HG03095 (cell line): ENCODE measurements around the gene NLRP4.
"Not testable (repeated sequence)": the region's sequence is repeated elsewhere in the genome, so short reads cannot be mapped to it uniquely, and the experiment has no call there.

Source experiments
- ATAC-seq: cut with Tn5 transposase; IDR thresholded peaks from one replicate; pipeline ENCODE4 v1.9.1; 2021; ENCODE audit warnings: moderate library complexity; ENCODE audit not compliant: unreplicated experiment

NLRP4 gene

DNA sequence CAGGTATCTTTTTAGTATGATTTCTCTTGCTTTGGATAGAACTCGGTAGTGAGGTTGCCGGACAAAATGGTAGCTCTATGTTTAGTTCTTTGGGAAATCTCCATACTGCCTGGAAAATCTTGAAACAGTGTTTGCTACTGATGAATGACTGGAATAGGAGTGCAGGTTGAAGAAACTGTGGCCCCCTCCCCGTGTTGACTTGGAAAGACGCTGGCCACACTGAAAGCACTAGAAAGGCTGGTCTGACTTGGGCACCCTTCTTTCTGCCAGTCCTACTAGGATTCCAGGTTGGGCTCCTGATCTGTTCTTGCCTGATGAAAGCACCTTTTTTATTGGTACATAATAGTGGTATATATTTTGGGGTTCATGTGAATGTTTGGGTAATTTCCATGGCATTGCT is 46.3 kb downstream of the NLRP4 start:
- no peak for ATAC-seq

DNA sequence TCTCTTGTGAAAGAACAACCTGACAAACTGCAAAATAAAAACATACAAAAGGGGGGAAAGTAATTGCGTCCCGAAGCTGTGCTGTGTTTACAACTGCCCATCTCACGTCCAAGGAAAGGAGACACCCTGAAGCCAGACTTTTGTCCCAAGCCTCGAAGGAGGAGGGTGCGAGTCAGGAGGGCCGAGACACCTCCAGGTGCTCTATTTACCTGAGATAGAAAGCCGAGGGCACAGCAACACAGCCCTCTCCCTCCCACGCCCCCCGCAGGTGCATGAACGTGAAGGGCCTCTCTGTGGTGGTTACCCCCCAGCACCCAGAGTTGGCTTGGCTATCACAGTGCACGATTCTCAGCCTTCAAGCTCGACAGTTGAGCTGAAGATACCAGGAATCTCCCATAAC is 62.6 kb downstream of the NLRP4 start:
- ATAC-seq, result no peak

- ATAC-seq, result no peak
Observed at GRCh38 chr19:55901369-55902079, 65.2 kb downstream of the NLRP4 start.

DNA sequence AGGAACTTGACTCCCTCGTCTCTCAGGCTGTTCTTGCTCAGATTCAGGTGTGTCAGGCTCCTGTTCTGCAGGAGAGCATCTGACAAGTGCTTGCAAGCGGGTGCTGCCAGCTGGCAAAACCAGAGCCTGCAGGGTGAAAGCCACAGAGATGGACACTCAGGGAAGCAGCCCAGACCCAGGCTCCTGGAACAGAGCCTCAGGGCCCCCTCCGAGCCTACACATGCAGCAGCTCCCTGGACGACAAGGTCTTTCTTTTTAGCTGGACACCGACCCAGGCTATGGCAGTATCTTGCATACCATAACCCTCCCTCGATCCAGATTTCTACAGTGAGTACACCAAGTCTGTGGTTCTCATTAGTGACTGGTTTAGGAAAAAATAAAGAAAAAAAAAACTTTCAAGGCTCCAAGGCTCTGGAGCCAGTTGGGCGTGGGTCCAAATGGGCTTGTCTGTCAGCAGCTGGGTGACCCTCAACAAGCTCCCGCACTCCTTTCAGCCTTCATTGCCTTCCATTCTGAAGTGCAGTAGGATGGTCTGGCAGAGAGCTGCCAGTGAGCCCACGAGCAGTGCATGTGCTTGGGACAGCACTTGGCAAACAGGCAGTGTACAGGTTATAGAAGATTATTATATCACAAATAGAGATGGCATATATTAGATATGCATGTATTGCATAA is 65.9 kb downstream of the NLRP4 start:
- ATAC-seq, result no peak

DNA sequence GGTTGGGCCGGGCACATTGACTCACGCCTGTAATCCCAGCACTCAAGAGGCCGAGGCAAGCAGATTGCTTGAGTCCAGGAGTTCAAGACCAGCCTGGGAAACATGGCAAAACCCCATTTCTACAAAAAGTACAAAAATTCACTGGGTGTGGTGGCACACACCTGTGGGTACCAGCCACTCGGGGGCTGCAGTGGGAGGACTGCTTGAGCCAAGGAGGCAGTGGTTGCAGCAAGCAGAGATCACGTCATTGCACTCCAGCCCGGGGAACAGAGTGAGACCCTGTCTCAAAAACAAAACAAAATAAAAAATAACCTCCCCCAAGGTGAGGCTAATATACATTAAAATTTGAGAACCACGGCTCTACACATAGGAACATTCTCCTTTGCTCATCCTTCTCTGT is 70.9 kb downstream of the NLRP4 start:
- no peak for ATAC-seq

DNA sequence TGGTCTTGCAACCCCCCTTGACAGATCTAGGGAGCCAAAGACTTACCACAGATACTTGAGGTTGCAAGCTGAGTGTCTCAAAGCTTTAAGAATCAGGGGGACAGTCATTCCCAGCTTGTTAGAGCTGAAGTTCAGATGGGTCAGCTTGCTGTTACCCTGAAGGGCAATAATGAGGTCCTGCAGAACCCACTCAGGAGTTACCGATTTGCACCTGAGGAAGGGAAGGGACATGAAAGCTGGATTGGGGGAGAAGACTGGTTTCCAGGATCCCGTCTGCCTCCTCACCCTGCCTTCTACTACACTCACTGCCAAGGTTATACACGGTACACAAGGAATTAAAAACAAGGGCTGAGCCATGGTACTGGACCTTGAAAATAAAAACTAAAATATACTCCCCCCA is 71.4 kb downstream of the NLRP4 start:
- no peak for ATAC-seq

- ATAC-seq, result no peak
Observed at GRCh38 chr19:55909801-55910200, 73.5 kb downstream of the NLRP4 start.

DNA sequence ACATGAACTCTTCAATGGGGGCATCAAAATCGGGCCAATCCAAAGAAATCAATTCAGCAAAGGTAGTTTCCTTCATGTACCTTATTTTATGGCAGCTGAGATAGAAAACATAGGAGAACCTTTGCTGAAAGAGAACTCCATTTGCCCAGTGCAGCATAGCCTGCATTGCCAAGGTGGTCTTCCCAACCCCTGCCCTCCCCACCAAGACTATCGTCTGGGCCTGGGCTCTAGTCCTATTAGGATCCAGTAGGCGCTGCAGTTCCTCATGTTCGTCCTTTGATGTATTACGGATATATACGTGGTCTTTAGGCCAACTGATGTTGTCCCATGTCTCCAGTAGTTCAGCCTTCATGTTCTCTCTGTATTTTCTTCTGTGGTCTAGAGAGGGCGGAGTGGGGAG is 76.6 kb downstream of the NLRP4 start:
- no peak for ATAC-seq

DNA sequence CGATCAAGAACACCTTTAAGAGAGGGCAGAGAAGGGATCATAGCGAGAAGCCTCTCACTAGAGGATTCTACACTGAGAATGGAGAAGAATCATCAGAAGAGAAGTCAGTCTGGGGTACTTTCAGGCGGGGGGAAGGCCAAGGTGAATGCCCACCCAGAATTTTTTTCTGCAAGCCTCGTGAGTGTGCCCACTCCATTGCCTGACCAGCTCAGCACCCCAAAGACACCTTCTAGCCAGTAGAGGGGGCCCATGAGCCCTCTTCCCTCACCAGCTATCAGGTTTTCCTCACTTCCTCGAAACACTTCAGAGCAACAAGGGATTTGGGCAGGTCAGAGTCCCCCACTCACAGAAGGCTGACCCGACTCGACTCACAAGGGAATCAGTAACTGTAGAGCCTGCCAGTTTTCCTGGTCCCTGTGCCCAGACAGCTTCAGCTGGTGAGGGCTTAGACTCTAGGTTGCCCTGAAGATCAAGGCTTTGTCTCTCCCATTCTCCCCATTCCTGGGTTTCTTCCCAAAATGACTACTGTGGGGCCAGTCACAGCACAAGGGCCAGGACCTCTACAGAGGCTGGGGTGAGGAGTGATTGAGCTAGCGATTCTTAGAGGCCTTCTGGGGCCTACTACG is 77.4 kb downstream of the NLRP4 start:
- no peak for ATAC-seq

- no peak for ATAC-seq
Observed at GRCh38 chr19:55923556-55923955, 87.2 kb downstream of the NLRP4 start.

DNA sequence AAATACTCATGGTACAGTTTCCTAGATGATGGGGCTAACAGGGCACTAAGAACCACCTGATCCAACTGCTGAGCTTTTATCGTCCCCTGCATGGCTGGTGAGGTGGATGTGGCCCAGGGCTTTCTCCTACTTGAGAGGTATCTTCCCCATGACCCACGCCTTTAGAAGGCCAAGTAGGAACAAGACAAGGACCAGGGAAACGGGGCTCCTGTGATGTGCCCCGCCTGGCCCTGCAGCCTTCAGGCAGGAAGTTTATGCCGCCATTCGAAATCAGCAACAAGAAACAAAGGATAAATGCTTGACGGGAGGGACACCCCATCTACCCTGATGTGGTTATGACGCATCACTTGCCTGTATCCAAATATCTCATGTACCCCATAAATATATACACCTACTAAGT is 91.7 kb downstream of the NLRP4 start:
- no peak for ATAC-seq

DNA sequence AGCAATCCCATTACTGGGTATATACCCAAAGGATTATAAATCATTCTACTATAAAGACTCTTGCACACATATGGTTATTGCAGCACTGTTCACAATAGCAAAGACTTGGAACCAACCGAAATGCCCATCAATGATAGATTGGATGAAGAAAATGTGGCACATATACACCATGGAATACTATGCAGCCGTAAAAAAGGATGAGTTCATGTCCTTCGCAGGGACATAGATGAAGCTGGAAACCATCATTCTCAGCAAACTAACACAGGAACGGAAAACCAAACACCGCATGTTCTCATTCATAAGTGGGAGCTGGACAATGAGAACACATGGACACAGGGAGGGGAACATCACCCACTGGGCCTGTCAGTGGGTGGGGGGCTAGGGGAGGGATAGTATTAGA is 92.9 kb downstream of the NLRP4 start:
- ATAC-seq, result not testable (repeated sequence)

GRCh38 chr19:55930996-55931515 is 94.7 kb downstream of the NLRP4 start:
- ATAC-seq, result no peak
